WTC11 (cell line): ENCODE measurements around the gene IQCK. TPM values are rescaled to one million over a fixed set of nuclear protein-coding genes. Genes with fewer than 3 reads are reported as not detected.

Source experiments
- ATAC-seq: fragments of 200-7000 bp; cut with Tn5 transposase; 2 replicates; pipeline ENCODE4 v1.10.0; 2021; ENCODE audit warnings: mild to moderate bottlenecking, moderate library complexity
- CTCF ChIA-PET: fragments of 300-600 bp; sonication (Branson Sonifier 250); formaldehyde crosslinking; loops from one replicate; lab custom pipeline; 2021; ENCODE audit warnings: antibody characterized with exemption; lab: Charles Lee
- POLR2A ChIA-PET: fragments of 350-600 bp; sonication (Branson Sonifier 250); formaldehyde crosslinking; loops from one replicate; lab custom pipeline; 2021; ENCODE audit warnings: antibody characterized with exemption; lab: Charles Lee
- DNase-seq: peaks from one replicate; pipeline ENCODE4 v3.0.0; 2021; ENCODE audit warnings: low spot score
- H3K27ac Mint-ChIP-seq: 2 replicates; pipeline ENCODE4 v1.8.0; 2021; ENCODE audit warnings: mixed read lengths
- H3K27me3 Mint-ChIP-seq: 2 replicates; pipeline ENCODE4 v1.8.0; 2021; ENCODE audit warnings: low read depth, mild to moderate bottlenecking, moderate library complexity, mixed read lengths
- H3K36me3 Mint-ChIP-seq: 2 replicates; pipeline ENCODE4 v1.8.0; 2021; ENCODE audit warnings: mixed read lengths
- H3K4me1 Mint-ChIP-seq: 2 replicates; pipeline ENCODE4 v1.8.0; 2022; ENCODE audit warnings: mixed read lengths
- H3K4me3 Mint-ChIP-seq: 2 replicates; pipeline ENCODE4 v1.8.0; 2021; ENCODE audit warnings: mild to moderate bottlenecking, moderate library complexity, mixed read lengths
- H3K9me3 Mint-ChIP-seq: 2 replicates; pipeline ENCODE4 v1.8.0; 2021; ENCODE audit warnings: mixed read lengths
- CREM ChIP-seq: sonication (generic); formaldehyde crosslinking; IDR thresholded peaks from 2 replicates; pipeline ENCODE4 v1.8.1; 2022; ENCODE audit warnings: mild to moderate bottlenecking, missing genetic modification reagents, moderate library complexity
- FOXK1 ChIP-seq: sonication (generic); formaldehyde crosslinking; IDR thresholded peaks from 2 replicates; pipeline ENCODE4 v1.8.0; 2022; ENCODE audit warnings: mild to moderate bottlenecking, moderate library complexity, missing genetic modification reagents
- GTF2I ChIP-seq: fragments of 250-450 bp; sonication (Bioruptor Pico); conservative IDR thresholded peaks from 2 replicates; pipeline ENCODE4 v1.4.0; 2021; ENCODE audit warnings: mild to moderate bottlenecking
- HMGA2 ChIP-seq: fragments of 250-450 bp; sonication (Bioruptor Pico); IDR thresholded peaks from 2 replicates; pipeline ENCODE4 v1.4.0; 2021; ENCODE audit warnings: mild to moderate bottlenecking, moderate library complexity
- MXD4 ChIP-seq: fragments of 250-450 bp; sonication (Bioruptor Pico); IDR thresholded peaks from 2 replicates; pipeline ENCODE4 v1.8.0; 2021; ENCODE audit warnings: mild to moderate bottlenecking, moderate library complexity, borderline replicate concordance
- MYBL2 ChIP-seq: sonication (generic); formaldehyde crosslinking; IDR thresholded peaks from 2 replicates; pipeline ENCODE4 v1.8.1; 2023; ENCODE audit warnings: mild to moderate bottlenecking, moderate library complexity, missing genetic modification reagents
- OVOL2 ChIP-seq: fragments of 250-450 bp; sonication (Bioruptor Pico); IDR thresholded peaks from 2 replicates; pipeline ENCODE4 v1.9.0; 2021; ENCODE audit warnings: mild to moderate bottlenecking, borderline replicate concordance
- PRRX2 ChIP-seq: fragments of 250-450 bp; sonication (Bioruptor Pico); IDR thresholded peaks from 2 replicates; pipeline ENCODE4 v1.8.0; 2021; ENCODE audit warnings: mild to moderate bottlenecking
- SOX15 ChIP-seq: fragments of 250-450 bp; sonication (Bioruptor Pico); IDR thresholded peaks from 2 replicates; pipeline ENCODE4 v1.9.0; 2021; ENCODE audit warnings: mild to moderate bottlenecking
- SP1 ChIP-seq: sonication (generic); formaldehyde crosslinking; conservative IDR thresholded peaks from 2 replicates; pipeline ENCODE4 v1.8.1; 2022; ENCODE audit warnings: missing genetic modification reagents
- TP53 ChIP-seq: sonication (generic); formaldehyde crosslinking; IDR thresholded peaks from 2 replicates; pipeline ENCODE4 v1.8.1; 2023; ENCODE audit warnings: mild to moderate bottlenecking, missing genetic modification reagents
- ZBTB21 ChIP-seq: sonication (generic); formaldehyde crosslinking; IDR thresholded peaks from 2 replicates; pipeline ENCODE4 v1.8.1; 2023; ENCODE audit warnings: mild to moderate bottlenecking, missing genetic modification reagents, borderline replicate concordance
- ZNF121 ChIP-seq: sonication (generic); formaldehyde crosslinking; IDR thresholded peaks from 2 replicates; pipeline ENCODE4 v1.8.0; 2023; ENCODE audit warnings: missing genetic modification reagents
- total RNA-seq: library from RNA; stranded (reverse); gene quantifications from 3 replicates; pipeline ENCODE4 v1.2.3, GENCODE V29; 2021
- TF ChIP-seq, protein P1 (sequence below): fragments of 250-450 bp; sonication (Bioruptor Pico); IDR thresholded peaks from 2 replicates; pipeline ENCODE4 v1.8.0; 2021; ENCODE audit warnings: mild to moderate bottlenecking
- TF ChIP-seq, protein P2 (sequence below): sonication (generic); formaldehyde crosslinking; IDR thresholded peaks from 2 replicates; pipeline ENCODE4 v1.8.1; 2023; ENCODE audit warnings: mild to moderate bottlenecking, missing genetic modification reagents
- TF ChIP-seq, protein P3 (sequence below): sonication (generic); formaldehyde crosslinking; IDR thresholded peaks from 2 replicates; pipeline ENCODE4 v1.8.0; 2023; ENCODE audit warnings: missing genetic modification reagents, mild to moderate bottlenecking, borderline replicate concordance
- TF ChIP-seq, protein P4 (sequence below): sonication (generic); formaldehyde crosslinking; IDR thresholded peaks from 2 replicates; pipeline ENCODE4 v1.8.1; 2022; ENCODE audit warnings: mild to moderate bottlenecking, missing genetic modification reagents, moderate library complexity, borderline replicate concordance
- TF ChIP-seq, protein P5 (sequence below): sonication (generic); formaldehyde crosslinking; IDR thresholded peaks from 2 replicates; pipeline ENCODE4 v1.8.1; 2023; ENCODE audit warnings: mild to moderate bottlenecking, missing genetic modification reagents
- TF ChIP-seq, protein P6 (sequence below): sonication (generic); formaldehyde crosslinking; IDR thresholded peaks from 2 replicates; pipeline ENCODE4 v1.8.0; 2022; ENCODE audit warnings: mild to moderate bottlenecking, missing genetic modification reagents

The IQCK gene
- total RNA-seq, 1 experiment from 2014 or later = 5.8 TPM

DNA sequence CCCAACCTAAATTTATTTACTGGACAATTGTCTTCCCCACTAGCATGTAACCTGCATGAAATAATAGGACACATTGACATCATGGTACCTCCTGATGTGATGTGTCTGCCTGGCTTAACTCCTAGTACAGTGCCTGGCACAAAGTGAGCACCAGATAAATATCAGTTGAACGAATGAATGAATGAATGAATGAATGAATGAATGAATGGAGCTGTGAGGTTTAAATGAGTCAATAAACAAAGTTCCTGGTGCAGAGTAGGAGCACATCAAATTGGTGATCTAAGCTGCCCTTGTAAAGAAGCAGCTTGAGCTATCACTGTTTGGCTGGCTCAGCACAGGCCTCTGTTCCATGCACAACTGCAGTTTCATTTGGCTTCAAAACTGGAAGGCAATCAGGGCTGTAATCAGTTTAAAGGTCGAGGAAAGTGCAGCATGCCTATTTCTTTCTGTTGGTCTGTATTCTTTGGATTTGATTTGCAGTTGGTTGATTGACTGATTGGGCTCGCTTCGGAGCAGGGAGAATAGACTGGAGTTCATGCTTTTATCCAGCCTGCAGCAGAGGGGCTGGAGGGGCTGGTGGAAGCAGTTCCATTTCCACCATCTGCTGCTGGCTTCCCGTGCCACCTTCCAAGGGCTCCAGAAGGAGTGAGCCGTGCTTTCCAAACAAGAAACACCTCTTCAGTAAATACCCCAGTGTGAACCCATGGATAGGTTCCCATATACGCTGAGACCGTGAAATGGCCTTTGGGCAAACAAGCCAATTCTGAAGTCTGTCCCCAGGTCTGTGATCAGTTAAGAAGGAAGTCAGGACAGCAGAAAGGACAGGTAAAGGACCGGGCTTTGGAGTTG lies 112.0 kb downstream of the IQCK start:
- Mint-ChIP-seq H3K4me1 (0 out of 2 replicates have a peak, but pooled peaks cover 4% of the 10 kb centered on the region), H3K4me3 (no peak overlapping the region), H3K27me3 (no peaks in the 10 kb centered on the region), H3K9me3 (no peaks in the 10 kb centered on the region), H3K36me3 (no peaks in the 10 kb centered on the region; the same call in 1 of the 2 replicates), H3K27ac (no peak overlapping the region)
- TF ChIP-seq MYBL2 (CRISPR knock-in tag) = no peak
- TF ChIP-seq PRRX2 (CRISPR knock-in tag) = no peak
- TF ChIP-seq, protein P1, sequence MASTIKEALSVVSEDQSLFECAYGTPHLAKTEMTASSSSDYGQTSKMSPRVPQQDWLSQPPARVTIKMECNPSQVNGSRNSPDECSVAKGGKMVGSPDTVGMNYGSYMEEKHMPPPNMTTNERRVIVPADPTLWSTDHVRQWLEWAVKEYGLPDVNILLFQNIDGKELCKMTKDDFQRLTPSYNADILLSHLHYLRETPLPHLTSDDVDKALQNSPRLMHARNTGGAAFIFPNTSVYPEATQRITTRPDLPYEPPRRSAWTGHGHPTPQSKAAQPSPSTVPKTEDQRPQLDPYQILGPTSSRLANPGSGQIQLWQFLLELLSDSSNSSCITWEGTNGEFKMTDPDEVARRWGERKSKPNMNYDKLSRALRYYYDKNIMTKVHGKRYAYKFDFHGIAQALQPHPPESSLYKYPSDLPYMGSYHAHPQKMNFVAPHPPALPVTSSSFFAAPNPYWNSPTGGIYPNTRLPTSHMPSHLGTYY (CRISPR knock-in tag) = no peak
- TF ChIP-seq, protein P2, sequence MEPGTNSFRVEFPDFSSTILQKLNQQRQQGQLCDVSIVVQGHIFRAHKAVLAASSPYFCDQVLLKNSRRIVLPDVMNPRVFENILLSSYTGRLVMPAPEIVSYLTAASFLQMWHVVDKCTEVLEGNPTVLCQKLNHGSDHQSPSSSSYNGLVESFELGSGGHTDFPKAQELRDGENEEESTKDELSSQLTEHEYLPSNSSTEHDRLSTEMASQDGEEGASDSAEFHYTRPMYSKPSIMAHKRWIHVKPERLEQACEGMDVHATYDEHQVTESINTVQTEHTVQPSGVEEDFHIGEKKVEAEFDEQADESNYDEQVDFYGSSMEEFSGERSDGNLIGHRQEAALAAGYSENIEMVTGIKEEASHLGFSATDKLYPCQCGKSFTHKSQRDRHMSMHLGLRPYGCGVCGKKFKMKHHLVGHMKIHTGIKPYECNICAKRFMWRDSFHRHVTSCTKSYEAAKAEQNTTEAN (CRISPR knock-in tag) = no peak
- no peak for TF ChIP-seq OVOL2 (CRISPR knock-in tag)
- no peak for TF ChIP-seq MXD4
- no peak for TF ChIP-seq FOXK1 (CRISPR knock-in tag)
- no peak for TF ChIP-seq ZNF121 (CRISPR knock-in tag)
- TF ChIP-seq, protein P3, sequence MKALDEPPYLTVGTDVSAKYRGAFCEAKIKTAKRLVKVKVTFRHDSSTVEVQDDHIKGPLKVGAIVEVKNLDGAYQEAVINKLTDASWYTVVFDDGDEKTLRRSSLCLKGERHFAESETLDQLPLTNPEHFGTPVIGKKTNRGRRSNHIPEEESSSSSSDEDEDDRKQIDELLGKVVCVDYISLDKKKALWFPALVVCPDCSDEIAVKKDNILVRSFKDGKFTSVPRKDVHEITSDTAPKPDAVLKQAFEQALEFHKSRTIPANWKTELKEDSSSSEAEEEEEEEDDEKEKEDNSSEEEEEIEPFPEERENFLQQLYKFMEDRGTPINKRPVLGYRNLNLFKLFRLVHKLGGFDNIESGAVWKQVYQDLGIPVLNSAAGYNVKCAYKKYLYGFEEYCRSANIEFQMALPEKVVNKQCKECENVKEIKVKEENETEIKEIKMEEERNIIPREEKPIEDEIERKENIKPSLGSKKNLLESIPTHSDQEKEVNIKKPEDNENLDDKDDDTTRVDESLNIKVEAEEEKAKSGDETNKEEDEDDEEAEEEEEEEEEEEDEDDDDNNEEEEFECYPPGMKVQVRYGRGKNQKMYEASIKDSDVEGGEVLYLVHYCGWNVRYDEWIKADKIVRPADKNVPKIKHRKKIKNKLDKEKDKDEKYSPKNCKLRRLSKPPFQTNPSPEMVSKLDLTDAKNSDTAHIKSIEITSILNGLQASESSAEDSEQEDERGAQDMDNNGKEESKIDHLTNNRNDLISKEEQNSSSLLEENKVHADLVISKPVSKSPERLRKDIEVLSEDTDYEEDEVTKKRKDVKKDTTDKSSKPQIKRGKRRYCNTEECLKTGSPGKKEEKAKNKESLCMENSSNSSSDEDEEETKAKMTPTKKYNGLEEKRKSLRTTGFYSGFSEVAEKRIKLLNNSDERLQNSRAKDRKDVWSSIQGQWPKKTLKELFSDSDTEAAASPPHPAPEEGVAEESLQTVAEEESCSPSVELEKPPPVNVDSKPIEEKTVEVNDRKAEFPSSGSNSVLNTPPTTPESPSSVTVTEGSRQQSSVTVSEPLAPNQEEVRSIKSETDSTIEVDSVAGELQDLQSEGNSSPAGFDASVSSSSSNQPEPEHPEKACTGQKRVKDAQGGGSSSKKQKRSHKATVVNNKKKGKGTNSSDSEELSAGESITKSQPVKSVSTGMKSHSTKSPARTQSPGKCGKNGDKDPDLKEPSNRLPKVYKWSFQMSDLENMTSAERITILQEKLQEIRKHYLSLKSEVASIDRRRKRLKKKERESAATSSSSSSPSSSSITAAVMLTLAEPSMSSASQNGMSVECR (CRISPR knock-in tag) = no peak
- TF ChIP-seq GTF2I (CRISPR knock-in tag) = no peak
- no peak for TF ChIP-seq HMGA2 (CRISPR knock-in tag)
- no peak for TF ChIP-seq CREM (CRISPR knock-in tag)
- TF ChIP-seq, protein P4, sequence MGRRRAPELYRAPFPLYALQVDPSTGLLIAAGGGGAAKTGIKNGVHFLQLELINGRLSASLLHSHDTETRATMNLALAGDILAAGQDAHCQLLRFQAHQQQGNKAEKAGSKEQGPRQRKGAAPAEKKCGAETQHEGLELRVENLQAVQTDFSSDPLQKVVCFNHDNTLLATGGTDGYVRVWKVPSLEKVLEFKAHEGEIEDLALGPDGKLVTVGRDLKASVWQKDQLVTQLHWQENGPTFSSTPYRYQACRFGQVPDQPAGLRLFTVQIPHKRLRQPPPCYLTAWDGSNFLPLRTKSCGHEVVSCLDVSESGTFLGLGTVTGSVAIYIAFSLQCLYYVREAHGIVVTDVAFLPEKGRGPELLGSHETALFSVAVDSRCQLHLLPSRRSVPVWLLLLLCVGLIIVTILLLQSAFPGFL (CRISPR knock-in tag) = no peak
- no peak for TF ChIP-seq ZBTB21
- no peak for TF ChIP-seq SOX15
- no peak for TF ChIP-seq TP53
- TF ChIP-seq SP1 (CRISPR knock-in tag) = no peak
- TF ChIP-seq, protein P5, sequence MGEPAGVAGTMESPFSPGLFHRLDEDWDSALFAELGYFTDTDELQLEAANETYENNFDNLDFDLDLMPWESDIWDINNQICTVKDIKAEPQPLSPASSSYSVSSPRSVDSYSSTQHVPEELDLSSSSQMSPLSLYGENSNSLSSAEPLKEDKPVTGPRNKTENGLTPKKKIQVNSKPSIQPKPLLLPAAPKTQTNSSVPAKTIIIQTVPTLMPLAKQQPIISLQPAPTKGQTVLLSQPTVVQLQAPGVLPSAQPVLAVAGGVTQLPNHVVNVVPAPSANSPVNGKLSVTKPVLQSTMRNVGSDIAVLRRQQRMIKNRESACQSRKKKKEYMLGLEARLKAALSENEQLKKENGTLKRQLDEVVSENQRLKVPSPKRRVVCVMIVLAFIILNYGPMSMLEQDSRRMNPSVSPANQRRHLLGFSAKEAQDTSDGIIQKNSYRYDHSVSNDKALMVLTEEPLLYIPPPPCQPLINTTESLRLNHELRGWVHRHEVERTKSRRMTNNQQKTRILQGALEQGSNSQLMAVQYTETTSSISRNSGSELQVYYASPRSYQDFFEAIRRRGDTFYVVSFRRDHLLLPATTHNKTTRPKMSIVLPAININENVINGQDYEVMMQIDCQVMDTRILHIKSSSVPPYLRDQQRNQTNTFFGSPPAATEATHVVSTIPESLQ (CRISPR knock-in tag) = no peak
- TF ChIP-seq, protein P6, sequence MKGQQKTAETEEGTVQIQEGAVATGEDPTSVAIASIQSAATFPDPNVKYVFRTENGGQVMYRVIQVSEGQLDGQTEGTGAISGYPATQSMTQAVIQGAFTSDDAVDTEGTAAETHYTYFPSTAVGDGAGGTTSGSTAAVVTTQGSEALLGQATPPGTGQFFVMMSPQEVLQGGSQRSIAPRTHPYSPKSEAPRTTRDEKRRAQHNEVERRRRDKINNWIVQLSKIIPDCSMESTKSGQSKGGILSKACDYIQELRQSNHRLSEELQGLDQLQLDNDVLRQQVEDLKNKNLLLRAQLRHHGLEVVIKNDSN = no peak
- CTCF ChIA-PET = no interaction called here
- ATAC-seq = no peak
- POLR2A ChIA-PET = interaction anchor here (0.7 kb wide), 2 partner anchors 77 to 235 kb away, joined by 3 read pairs; no protein-coding TSS in a partner anchor
- no peak for DNase-seq
